GM12875 (cell line): ENCODE results near the gene SCYGR1.

Source experiments
- H3K4me3 ChIP-seq: one replicate; pipeline ENCODE4 v1.5.1; 2011; ENCODE audit warnings: low read depth, low read length, control low read depth
- TF ChIP-seq, protein P1 (sequence below): IDR thresholded peaks from 2 replicates; pipeline ENCODE4 v1.5.1; 2011; ENCODE audit warnings: low read depth, mild to moderate bottlenecking, control low read depth, inconsistent platforms, low read length, moderate library complexity, borderline replicate concordance; ENCODE audit not compliant: insufficient read depth

SCYGR1 gene

GRCh38 chr2:227341553-227341952 lies 46.2 kb downstream of the SCYGR1 start:
- no peak overlapping the region for H3K4me3 ChIP-seq
- TF ChIP-seq, protein P1, sequence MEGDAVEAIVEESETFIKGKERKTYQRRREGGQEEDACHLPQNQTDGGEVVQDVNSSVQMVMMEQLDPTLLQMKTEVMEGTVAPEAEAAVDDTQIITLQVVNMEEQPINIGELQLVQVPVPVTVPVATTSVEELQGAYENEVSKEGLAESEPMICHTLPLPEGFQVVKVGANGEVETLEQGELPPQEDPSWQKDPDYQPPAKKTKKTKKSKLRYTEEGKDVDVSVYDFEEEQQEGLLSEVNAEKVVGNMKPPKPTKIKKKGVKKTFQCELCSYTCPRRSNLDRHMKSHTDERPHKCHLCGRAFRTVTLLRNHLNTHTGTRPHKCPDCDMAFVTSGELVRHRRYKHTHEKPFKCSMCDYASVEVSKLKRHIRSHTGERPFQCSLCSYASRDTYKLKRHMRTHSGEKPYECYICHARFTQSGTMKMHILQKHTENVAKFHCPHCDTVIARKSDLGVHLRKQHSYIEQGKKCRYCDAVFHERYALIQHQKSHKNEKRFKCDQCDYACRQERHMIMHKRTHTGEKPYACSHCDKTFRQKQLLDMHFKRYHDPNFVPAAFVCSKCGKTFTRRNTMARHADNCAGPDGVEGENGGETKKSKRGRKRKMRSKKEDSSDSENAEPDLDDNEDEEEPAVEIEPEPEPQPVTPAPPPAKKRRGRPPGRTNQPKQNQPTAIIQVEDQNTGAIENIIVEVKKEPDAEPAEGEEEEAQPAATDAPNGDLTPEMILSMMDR: no peak

GRCh38 chr2:227340106-227340505 lies 47.6 kb downstream of the SCYGR1 start:
- no peak overlapping the region for H3K4me3 ChIP-seq
- TF ChIP-seq, protein P1: no peak

DNA sequence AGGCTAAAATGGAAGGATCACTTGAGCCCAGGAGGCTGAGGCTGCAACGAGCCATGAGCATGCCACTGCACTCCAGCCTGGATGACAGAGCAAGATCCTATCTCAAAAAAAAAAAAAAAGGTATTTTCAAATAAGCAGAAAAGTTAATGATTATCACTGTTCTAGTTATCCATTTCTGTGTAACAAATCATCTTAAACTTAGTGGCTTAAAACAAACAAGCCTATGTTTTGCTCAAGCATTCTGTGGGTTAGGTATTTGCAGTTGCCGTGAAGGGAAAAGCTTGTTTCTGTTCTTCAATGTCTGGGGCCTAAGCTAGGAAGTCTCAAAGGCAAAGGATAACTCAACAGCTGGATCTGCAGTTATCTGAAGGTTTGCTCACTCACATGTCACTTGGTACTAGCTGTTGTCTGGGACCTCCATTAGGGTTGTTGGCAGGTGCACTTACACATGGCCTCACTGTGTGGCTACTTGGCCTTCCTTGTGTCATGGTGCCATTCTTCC lies 48.6 kb downstream of the SCYGR1 start:
- TF ChIP-seq, protein P1: no peak
- H3K4me3 ChIP-seq: no peak overlapping the region
